Aorta (tissue), 5 donors: ENCODE results near the gene RGS9. TPM values are rescaled to one million over a fixed set of nuclear protein-coding genes. Genes with fewer than 3 reads are reported as not detected.

Experiments used
- ATAC-seq: fragments of 200-7000 bp; cut with Tn5 transposase; one replicate; pipeline ENCODE4 v1.9.1; 2022; ENCODE audit warnings: moderate library complexity; ENCODE audit not compliant: low FRiP score
- DNase-seq, 2 donors: peaks; one replicate each; pipeline ENCODE4 v3.0.0-alpha.2; 2020
- H3K27ac ChIP-seq, 2 donors: one replicate each; pipeline ENCODE4 v1.5.1; 2013; ENCODE audit warnings: low read length in 2 of 2, mild to moderate bottlenecking in 2 of 2, moderate library complexity in 2 of 2, control low read depth in 1 of 2, inconsistent platforms in 1 of 2, low read depth in 1 of 2
- H3K27me3 ChIP-seq, 2 donors: one replicate each; pipeline ENCODE4 v1.6.1; 2013; ENCODE audit warnings: control low read depth in 1 of 2, low read length in 1 of 2, mild to moderate bottlenecking in 1 of 2, moderate library complexity in 1 of 2; ENCODE audit not compliant: insufficient read depth in 2 of 2, control insufficient read depth in 1 of 2
- H3K36me3 ChIP-seq, 2 donors: one replicate each; pipeline ENCODE4 v1.6.1; 2013; ENCODE audit warnings: control low read depth in 1 of 2, low read length in 1 of 2, mild to moderate bottlenecking in 1 of 2; ENCODE audit not compliant: insufficient read depth in 2 of 2, control insufficient read depth in 1 of 2
- H3K4me1 ChIP-seq, 2 donors: one replicate each; pipeline ENCODE4 v1.6.1; 2013; ENCODE audit warnings: low read length in 2 of 2, control low read depth in 1 of 2, mild to moderate bottlenecking in 1 of 2, moderate library complexity in 1 of 2; ENCODE audit not compliant: insufficient read depth in 2 of 2, control insufficient read depth in 1 of 2
- H3K4me3 ChIP-seq, 2 donors: one replicate each; pipeline ENCODE4 v1.5.1; 2013; ENCODE audit warnings: low read length in 2 of 2, control low read depth in 1 of 2, mild to moderate bottlenecking in 1 of 2
- H3K9me3 ChIP-seq: one replicate; pipeline ENCODE4 v1.6.1; 2013; ENCODE audit warnings: mild to moderate bottlenecking, low read length; ENCODE audit not compliant: control insufficient read depth
- WGBS, 2 donors: extraction: QIAGEN DNeasy Blood & Tissue Kit; methylation state at CpG; one replicate each; pipeline ENCODE4 v1.1.7; 2013; 5-methylcytosine and 5-hydroxymethylcytosine counted together
- intact Hi-C, 2 donors: fragments of 100-400 bp; cut with DNase I; formaldehyde crosslinking; loops; one replicate each; pipeline versions ENCODE4 v1.14.2 to v1.15.0; 2022
- polyA plus RNA-seq, 2 donors: library from polyadenylated mRNA; stranded (reverse); fragments of 200-250 nt; gene quantifications; one replicate each; pipeline ENCODE4 v1.2.3, GENCODE V29; 2013
- total RNA-seq, 2 donors: library from RNA; stranded (reverse); fragmentation: NEBNext Ultra II Directional; extraction: Animal tissue kit (Norgen Biotek cat#: 25700); gene quantifications; one replicate each; pipeline ENCODE4 v1.2.1, GENCODE V29; 2021
- donor health status: healthy with polysubstance abuse.
- donor health status: Bipolar disorder and iron deficiency.
- donor health status: DM: no; HTN: no; CAD: no.
- donor health status: DM: no; HTN: no; CAD: no.
- donor health status: DM: yes; HTN: yes; CAD: no.

RGS9 gene
- total and polyA plus RNA-seq, 4 donors = 0.75 to 7.1 (median 2.2) TPM

DNA sequence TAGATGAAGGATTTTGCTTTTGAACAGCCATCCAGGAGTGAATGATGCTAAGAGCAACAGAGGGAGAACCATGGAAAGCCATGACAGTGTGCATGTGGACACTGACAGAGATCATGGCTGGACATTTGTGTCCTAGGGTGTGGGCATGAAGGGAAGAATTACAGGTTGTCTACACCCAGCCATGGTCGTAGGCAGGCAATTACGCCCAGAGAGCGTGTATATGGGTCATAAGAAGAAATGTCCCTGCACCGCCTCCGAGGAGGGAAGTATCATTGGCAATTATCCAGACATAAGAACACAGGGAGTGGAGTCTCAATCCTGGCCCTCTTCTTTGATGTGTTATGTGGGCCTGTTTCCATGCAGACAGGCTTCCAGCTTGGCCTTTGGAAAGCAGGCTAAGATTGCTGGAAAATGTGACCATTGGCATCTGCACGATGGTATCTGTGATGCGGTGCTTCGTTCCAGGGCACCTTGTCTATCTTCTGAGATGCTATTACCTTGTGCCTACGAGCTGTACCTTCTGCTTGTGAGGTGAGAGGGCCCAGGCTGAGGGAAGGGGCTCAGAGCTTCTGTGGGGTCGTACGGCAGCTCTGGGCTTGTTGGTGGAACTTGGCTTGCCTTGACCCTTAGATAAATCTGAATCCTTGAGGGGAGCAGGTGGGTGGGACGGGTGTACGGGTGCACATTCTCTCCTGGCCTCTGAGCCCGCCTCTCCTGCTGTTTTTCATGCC lies 19.8 kb downstream of the RGS9 start:
- Histone ChIP-seq H3K9me3 (no peaks in the 10 kb centered on the region), H3K27ac (no peak overlapping the region), H3K36me3 (no peaks in the 10 kb centered on the region), H3K27me3 (no peaks in the 10 kb centered on the region), H3K4me3 (no peak overlapping the region), H3K4me1 (no peaks in the 10 kb centered on the region)
- WGBS, 2 donors = 89 to 94% methylated on average over 14 of the region's 14 CpGs
- intact Hi-C loops = loop anchor here in 1 of 2 donors (5.0 kb wide), 1 partner anchor 1025 kb away; no protein-coding TSS in a partner anchor
- ATAC-seq (no peak), DNase-seq (peak in 1 of 2 donors; percentile 51)

DNA sequence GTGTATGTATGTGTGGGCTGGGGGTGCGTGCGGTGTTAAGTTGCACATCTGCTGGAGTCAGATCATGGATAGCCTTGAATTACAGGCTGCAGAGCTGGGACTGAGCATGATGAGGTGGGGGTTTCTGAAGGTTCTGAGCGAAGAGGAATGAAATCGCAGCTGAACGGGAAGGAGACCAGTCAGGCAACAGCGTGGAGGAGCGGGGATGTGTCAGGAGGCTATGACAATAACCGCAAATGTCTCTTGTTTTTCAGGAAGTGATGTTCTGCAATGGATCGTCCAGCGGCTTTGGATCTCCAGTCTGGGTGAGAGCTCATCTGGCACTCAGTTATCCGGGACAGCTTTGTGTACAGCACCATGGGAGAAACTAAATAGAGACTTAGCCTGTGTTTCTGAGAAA lies 20.9 kb downstream of the RGS9 start:
- Histone ChIP-seq H3K9me3 (no peaks in the 10 kb centered on the region), H3K4me3 (no peak overlapping the region), H3K27me3 (no peaks in the 10 kb centered on the region), H3K36me3 (no peaks in the 10 kb centered on the region), H3K27ac (no peak overlapping the region), H3K4me1 (no peaks in the 10 kb centered on the region)
- ATAC-seq = no peak
- WGBS, 2 donors = 78 to 86% methylated on average over 11 of the region's 11 CpGs
- DNase-seq = peak in 1 of 2 donors; percentile 7
- intact Hi-C loops = loop anchor here in 1 of 2 donors (5.0 kb wide), 1 partner anchor 1024 kb away; no protein-coding TSS in a partner anchor

DNA sequence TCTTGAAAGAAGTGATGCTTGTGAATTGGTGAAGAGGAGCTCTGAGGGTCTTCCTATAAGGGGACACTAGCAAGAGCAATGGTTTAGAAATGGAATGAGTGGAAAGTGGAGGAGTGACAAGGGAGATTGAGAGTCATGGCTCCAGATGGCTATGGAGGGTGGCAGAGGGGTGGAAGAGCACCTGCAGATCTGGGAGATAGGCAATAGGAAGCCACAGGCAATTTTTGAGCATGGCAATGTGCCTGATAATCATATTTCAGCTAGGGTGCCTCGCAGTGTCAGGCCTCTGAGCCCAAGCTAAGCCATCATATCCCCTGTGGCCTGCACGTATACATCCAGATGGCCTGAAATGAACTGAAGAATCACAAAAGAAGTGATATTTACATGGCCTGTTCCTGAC lies 21.5 kb downstream of the RGS9 start:
- WGBS, 2 donors = 96 to 98% methylated on average over 2 of the region's 2 CpGs
- Histone ChIP-seq H3K27me3 (no peaks in the 10 kb centered on the region), H3K27ac (no peak overlapping the region), H3K9me3 (no peaks in the 10 kb centered on the region), H3K36me3 (no peaks in the 10 kb centered on the region), H3K4me3 (no peak overlapping the region), H3K4me1 (no peaks in the 10 kb centered on the region)
- intact Hi-C loops = loop anchor here in 1 of 2 donors (5.0 kb wide), 1 partner anchor 1024 kb away; no protein-coding TSS in a partner anchor
- ATAC-seq (no peak), DNase-seq (no peak)

DNA sequence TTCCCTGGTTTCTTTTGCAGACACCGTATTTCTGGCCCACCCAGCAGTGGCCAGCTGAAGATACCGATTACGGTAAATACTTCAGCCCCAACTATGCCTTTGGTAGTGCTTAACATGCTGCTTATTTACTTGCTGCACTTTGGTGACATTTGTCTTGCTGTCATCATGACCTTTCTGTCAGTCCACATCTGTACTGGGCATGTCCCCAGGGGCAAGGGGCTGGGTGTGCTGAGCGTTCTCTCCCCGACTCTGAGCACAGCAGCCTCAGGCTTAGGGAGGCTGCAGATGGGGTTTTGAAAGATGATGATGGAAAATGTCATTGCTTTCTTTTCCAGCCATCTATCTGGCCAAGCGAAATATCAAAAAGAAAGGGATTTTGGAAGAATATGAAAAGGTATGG lies 23.3 kb downstream of the RGS9 start:
- intact Hi-C loops = no loop called here
- no peaks in the 10 kb centered on the region for H3K9me3 ChIP-seq
- 61 to 70% methylated on average over 6 of the region's 6 CpGs for WGBS, 2 donors
- no peak overlapping the region for H3K27ac ChIP-seq
- ATAC-seq (no peak), DNase-seq (peak in 1 of 2 donors; percentile 14)
- H3K4me1 ChIP-seq = no peaks in the 10 kb centered on the region
- no peaks in the 10 kb centered on the region for H3K36me3 ChIP-seq
- no peak overlapping the region for H3K4me3 ChIP-seq
- H3K27me3 ChIP-seq = no peaks in the 10 kb centered on the region

DNA sequence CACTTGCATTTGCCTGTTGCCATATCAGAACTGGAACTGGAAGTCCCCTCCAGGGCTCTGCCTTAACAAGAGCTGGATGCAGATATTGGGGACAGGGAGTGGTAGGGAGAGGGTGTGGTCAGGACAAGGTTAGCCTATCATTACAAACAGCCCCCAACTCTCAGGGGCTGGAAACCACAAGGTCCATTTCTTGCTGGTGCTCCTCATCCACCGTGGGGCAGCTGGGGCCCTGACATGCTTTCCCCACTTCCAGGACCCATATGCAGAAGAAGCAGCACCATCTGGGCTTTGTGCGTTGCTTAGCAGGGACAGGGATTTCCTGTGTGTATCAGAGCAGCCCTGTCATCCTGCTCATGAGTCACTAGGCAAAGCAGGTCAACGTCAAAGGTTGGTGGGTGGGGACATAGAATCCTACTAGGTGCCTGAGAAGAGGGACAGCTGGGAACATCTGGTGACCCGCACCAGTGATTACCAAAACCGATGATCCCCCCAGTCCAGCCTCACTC lies 26.9 kb downstream of the RGS9 start:
- Histone ChIP-seq H3K36me3 (no peaks in the 10 kb centered on the region), H3K4me3 (no peak overlapping the region), H3K4me1 (no peaks in the 10 kb centered on the region), H3K9me3 (no peaks in the 10 kb centered on the region), H3K27me3 (no peaks in the 10 kb centered on the region), H3K27ac (no peak overlapping the region)
- no peak for ATAC-seq
- 75 to 81% methylated on average over 5 of the region's 5 CpGs for WGBS, 2 donors
- DNase-seq = peak in 1 of 2 donors; percentile 22
- intact Hi-C loops = no loop called here

DNA sequence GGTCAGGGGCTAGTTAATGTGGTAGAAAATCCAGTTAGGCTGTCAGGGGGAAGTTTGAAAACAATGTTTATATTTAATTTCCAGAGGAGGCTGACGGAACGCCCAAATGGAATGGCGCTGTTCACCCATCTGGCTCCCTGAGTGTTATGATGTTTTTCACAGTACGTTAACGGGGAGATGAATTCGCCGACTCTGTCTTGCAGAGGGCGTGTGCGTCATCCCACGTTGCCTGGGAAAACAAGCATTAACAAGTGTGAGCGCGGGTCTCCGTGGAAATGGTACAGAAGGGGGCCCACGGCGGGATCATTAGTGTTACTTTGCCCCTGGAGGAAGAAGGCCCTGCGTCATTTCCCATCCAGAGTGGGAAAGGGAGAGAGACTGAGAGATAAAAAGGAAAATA lies 29.6 kb downstream of the RGS9 start:
- Histone ChIP-seq H3K27ac (no peak overlapping the region), H3K4me1 (no peaks in the 10 kb centered on the region), H3K36me3 (no peaks in the 10 kb centered on the region), H3K4me3 (no peak overlapping the region), H3K27me3 (no peaks in the 10 kb centered on the region), H3K9me3 (no peaks in the 10 kb centered on the region)
- intact Hi-C loops = no loop called here
- no peak for ATAC-seq
- peak in 1 of 2 donors; percentile 20 for DNase-seq
- 72 to 86% methylated on average over 16 of the region's 16 CpGs for WGBS, 2 donors

DNA sequence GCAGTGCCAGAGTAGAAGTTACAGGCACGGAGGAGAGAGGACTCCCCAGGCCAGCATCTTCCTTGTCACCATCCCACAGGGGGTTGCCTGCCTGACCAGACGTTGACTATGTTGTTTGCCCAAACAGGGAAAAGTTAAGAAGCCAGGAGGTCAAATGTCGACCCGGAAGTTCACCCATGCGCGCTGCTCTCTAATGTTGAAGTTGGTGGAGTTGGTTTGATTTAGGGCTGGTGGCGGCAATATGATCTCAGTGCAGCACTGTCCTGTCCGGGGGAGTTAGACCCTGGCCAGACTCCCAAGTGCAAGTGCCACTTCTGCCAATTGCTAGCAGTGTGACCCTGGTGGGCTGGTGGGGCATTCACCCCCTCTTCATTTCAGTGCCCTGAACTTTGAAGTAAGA lies 30.4 kb downstream of the RGS9 start:
- H3K9me3 ChIP-seq = no peaks in the 10 kb centered on the region
- no peaks in the 10 kb centered on the region for H3K4me1 ChIP-seq
- ATAC-seq = no peak
- DNase-seq = peak in 1 of 2 donors; percentile 33
- H3K4me3 ChIP-seq = no peak overlapping the region
- no peak overlapping the region for H3K27ac ChIP-seq
- no peaks in the 10 kb centered on the region for H3K27me3 ChIP-seq
- intact Hi-C loops = no loop called here
- H3K36me3 ChIP-seq = no peaks in the 10 kb centered on the region
- WGBS, 2 donors = 59 to 78% methylated on average over 8 of the region's 8 CpGs

DNA sequence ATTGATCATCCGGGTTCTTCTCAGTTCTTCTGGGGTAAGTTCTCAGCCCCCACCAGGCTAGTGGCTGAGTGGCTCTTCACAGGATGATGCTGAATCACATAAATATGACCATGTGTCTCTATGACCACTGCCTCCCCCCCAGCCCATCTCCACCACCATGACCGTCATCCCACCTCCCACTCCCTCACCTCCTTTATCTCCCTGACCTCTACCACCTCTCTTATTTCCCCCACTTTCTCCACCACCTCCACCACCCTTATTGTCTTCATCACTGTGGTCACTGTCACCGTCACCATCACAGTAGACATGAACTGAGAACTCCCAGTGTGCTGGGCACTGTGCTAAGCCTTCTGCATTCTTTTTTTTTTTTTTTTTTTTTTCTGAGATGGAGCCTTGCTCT lies 32.5 kb downstream of the RGS9 start:
- intact Hi-C loops = no loop called here
- Histone ChIP-seq H3K36me3 (no peaks in the 10 kb centered on the region), H3K4me3 (no peak overlapping the region), H3K27me3 (no peaks in the 10 kb centered on the region), H3K9me3 (no peaks in the 10 kb centered on the region), H3K4me1 (no peaks in the 10 kb centered on the region), H3K27ac (no peak overlapping the region)
- DNase-seq (no peak), ATAC-seq (no peak)
- whole genome bisulfite sequencing, 2 donors = 97 to 98% methylated on average over 3 of the region's 3 CpGs

DNA sequence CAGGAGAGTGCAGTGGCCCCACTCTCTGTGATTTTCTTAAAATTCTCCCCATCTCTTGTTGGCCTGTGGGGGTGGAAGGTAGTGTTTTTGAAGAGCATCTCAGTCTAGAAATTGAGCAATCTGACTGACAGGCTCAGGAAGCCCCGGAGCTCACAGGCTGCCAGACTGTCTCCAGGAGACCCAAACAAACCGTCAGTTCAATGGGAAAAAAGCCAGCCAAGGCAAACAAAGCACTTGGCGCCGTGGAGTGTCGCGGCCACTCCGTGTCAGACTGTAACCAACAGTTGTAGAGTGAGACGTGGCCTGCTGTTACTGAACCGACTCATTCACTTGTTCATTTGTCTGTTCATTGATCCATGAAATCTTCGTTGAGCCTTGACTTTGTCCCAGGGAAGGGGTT lies 33.7 kb downstream of the RGS9 start:
- Histone ChIP-seq H3K27me3 (no peaks in the 10 kb centered on the region), H3K4me3 (no peak overlapping the region), H3K4me1 (no peaks in the 10 kb centered on the region), H3K9me3 (no peaks in the 10 kb centered on the region), H3K27ac (no peak overlapping the region), H3K36me3 (no peaks in the 10 kb centered on the region)
- peak in 1 of 2 donors; percentile 63 for DNase-seq
- no peak for ATAC-seq
- WGBS, 2 donors = 5 to 9% methylated on average over 10 of the region's 10 CpGs
- intact Hi-C loops = no loop called here
